ENCODE data around the gene SLC9A3.

Gene SLC9A3

DNA sequence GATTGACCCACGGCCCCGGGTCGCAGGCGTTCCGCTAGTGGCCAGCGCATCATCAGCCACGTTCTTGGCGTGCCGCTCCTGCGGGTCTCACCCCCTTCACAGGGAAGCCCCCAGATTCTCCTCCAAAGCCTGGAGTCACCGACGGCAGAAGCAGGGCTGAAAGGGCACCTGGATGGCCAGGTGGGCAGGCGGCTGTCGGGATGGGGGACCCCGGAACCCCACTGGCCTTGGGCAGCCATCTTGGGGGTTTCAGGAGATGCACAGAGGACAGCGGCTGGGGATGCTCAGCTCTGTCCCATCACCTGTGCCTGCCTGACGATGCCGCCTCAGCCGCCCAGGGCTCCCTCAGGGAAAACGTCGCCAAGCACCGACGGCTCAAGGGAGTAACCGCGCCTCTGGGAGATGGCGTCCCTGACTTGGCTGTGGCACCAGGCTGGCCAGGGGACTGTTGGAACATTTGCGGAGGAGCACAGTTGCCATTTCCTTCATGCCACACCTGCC, 14.1 kb upstream of the SLC9A3 start:
- no peak for DNase-seq

DNA sequence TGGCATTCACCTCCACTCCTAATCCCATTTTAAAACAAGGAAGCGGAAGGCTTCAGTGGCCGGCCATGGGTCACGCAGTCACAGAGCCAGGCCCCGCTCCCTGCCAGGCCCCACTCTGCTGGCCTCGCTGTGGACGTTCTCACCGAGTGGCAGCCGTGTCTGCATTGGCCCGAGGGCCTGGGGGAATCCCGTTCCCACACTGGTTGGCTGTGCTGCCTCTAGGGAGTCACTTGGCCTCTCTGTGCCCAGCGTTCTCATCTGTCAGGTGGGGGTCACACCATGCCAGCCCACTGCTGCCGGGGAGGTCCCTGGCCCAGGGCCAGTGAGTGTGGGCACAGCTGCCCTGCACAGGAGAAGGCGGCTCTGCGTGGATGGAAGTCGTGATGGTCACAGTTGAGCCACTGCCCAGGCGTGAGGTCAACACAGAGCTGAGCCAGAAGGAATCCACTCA, 13.4 kb upstream of the SLC9A3 start:
- DNase-seq = no peak

DNA sequence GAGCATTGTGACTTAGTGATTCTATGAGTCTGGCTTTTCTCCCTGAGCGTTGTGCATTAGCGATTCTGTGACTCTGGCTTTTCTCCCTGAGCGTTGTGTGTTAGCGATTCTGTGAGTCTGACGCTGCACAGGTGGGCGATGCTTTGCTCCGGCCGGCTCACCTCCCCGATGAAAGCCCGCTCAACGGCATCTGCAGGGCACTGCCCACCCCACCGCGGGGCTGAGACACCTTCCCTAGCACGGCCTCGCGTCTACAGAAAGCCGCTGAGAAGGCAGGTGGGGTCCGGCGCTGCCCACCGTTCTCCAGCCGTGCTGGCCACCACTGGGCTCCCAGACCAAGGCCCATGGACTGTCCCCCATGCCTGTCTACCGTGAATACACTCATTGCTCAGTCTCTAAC, 12.8 kb upstream of the SLC9A3 start:
- no peak for DNase-seq

DNA sequence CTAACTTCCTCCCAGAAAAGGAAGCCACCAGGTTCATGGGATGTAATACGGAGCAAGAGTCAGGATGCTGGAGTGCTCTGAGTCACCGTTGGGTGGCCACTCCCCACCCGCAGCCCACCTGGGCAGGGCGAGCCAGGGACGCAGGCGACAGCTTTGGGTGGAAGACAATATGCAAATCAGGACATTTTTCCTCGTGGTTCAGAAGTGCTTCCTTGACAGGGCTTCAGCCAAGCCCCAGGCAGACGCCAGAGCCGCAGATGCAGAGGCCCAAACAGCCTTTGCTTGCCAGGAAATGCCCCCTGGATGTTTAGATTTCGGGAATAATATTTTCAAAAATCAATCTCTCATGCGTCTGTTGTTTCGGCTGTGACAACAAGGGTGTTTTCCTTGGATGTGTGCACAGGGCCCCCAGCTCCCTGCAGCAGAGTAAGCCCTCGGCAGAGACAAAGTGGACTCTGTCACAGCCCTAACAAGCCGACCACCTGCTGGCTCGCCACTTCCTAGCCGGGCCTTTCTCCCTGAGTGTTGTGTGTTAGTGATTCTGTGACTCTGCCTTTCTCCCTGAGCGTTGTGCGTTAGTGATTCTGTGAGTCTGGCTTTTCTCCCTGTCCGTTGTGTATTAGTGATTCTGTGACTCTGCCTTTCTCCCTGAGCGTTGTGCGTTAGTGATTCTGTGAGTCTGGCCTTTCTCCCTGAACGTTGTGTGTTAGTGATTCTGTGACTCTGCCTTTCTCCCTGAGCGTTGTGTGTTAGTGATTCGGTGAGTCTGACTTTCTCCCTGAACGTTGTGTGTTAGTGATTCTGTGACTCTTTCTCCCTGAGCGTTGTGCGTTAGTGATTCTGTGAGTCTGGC, 11.8 kb upstream of the SLC9A3 start:
- no peak for DNase-seq

DNA sequence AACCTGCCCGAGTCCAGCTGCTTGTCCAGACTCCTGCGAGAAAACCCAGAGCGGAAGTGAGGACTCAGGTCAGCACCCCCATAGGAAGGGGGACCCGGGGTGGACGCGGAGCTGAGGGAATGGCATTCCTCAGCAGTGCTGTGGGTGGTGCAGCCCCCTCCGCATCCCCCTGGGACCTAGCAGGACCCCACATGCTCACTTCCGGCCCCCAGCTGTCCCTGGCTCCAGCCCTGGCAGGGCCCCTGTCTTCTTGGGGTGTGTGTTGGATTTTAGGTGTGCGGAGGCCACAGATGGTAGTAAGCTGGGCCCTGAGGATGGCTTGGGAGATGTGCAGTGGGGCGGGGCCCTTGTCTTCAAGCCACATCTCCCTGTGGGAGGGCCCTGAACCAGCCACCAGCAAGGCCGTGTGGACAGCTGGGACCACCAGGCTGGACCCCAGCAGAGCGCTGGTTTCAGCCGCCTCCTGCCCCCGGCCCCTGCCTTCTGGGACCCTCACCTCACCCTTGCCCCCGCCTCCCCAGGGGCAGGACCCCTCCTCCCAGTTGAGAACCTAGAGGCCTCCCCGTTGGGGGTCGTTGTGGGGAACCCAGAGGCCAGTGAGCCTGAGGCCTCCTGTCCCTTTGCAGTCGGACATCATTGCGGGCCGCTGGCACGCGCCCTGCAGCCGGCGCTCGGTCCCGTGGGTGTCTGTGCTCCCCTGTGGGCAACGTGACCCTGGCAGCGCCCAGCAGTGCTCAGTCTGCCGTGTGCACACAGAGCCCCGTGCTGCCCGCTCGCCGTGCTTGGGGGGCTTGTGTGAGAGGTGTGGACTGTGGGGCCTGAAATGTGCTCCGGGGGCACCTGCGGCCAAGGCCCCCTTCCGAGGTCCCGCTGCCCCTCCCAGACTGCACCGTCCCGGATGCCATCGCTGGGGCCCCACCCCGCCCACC, 10.8 kb upstream of the SLC9A3 start:
- no peak for DNase-seq

DNA sequence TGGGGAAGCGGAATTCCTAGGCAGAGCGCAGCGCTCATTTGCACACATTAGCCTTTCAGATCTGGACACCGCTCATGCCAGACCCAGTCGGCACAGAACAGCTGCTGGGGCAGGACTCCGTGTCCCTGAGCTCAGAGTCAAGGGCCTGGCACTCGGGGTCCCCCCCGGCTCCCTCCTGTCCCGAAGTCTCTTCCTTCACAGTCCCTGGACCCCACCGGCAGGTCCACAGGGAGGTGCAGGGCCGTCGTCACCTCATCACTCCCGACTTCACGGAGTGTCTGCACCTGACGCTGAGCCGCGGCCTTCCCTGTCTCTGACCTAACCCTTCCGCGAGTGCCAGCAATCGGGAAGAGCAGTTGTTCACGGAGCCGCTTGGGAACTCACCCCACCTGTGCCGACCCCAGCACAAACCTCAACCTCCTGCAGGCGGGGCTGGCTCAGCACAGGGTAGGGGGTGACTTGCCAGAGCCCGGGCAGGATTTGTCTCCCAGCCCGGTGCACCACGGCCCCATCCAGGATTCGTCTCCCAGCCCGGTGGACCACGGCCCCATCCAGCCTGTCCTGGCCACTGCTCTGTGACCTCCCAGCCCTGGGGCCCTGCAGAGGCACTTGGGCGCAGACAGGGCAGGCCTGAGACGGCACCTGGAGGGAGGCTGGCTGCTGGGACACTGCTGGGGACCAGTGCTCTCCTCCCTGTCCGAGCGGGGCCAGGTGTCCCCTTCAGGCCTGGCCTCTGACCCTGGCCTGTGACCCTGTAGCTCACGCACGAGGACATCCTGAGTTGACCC, 9.9 kb upstream of the SLC9A3 start:
- no peak for DNase-seq

DNA sequence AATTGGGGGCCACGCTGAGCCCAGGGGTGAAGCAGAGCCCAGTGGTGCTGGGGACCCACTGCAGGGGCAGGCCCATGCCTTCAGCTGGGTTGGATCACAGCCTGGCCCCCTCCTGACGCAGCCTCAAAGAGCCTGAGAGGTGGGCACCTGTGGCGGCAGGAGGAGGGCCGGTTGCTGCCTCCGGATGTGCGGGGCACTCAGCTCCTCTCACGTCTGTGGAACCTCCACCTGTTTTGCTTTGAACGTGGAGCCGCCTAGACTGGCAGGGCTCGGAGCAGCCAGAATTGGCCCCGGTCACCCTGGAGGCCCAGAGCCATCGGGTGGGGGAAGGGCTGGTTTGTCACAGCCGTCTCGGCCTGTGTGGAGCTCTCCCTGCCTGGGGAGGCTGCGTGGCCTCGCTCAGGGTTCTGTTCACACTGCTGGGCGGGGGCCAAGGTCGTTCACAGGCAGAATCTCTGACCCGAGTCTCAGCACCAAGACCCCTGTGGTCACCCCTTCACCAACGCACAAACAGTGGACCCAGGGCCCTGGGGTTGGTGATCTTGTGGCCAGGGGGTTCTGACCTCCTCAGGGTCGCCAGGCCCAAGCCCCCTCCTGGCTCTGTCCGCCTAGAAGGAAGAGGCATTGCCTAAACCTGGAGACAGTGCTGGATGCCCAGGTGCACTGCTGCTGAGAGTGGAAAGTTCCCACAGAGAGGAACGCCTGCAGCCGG, 9.2 kb upstream of the SLC9A3 start:
- DNase-seq = no peak

DNA sequence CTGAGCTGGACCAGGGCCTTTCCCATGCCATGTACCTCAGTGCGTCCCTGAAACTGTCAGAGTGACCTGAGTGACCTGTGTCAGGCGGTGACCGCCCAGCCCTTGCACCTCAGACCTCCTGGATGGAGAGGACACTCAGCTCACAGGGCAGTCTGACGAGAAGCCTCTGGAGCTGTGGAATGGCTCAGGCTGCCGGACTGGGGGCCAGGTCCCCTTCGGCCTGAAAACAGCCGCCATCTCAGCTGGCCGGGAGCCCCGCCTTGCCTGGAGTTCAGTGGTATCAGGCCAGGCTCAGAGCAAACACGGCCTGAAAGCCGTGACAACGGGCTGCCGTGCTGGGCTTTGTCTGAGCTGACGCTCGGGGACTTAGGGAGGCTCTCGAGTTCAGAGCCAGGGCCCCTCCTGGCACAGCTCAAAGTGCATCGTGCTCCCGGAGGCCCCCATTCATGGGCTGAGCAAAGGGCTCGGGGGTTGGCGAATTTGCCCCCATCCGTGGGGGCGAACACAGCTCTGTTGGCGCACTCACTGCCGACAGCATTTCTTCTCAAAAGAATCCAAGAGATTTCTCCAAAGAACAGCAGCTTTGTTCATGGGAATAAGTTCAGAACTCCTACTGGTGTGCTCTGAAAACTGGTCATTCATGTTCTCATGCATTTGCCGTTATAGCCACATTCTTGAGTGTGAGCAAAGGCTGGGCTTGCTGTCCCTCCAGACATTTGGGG, 8.4 kb upstream of the SLC9A3 start:
- DNase-seq = no peak

DNA sequence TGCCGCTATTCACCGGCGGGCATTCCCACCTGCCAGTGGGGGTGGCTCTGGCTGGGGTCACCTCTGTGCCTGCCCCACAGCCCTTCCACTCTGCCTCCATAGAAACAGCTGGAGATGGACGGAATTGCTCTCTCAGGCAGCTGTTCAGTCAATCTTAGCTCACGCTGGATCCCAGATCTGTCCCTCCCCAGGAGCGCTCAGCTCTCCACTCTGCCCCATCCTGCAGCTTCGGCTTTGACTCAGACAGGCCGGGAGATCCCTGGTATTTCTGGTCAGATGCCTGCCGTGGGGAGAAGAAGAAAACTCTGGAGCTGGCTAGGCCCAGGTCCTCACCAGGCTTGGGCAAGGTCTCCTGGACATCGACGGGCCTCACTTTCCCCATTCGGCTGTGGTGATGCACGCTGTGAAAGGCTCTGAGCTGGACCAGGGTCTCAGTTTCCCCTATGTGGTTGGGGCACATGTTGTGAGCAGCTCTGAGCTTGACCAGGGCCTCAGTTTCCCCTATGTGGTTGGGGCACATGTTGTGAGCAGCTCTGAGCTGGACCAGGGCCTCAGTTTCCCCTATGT, 7.6 kb upstream of the SLC9A3 start:
- DNase-seq = no peak

DNA sequence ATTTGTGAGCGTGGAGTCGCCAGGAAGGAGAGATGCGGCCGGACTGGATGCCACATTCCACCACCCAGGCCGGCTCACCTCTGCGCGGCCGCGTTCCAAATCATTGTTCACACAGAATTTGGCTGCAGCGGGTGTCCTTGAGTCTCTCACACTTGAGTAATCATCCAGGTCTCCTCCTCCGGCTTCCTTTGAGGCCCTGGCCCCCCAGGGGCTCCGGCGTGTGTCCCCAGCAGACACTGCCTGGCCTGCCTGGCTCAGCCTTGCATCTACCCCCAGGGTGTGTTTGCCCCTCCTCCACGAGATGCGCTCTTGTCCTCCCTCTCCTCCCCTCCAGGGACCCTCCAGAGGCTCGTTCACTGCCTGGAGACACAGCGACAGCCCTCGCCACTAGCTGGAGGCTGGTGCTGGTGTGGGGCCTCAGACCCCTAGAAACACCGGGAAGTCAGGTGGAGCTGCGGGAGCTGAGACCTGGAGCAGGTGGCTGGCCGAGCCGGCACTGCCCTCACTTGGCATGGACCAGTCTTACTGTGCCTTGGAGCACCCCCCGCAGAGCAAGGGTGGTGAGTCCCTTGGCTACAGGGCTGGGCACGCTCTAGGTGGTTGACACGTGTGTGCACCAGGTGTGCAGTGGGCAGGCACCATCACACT, 7.0 kb upstream of the SLC9A3 start:
- no peak for DNase-seq

DNA sequence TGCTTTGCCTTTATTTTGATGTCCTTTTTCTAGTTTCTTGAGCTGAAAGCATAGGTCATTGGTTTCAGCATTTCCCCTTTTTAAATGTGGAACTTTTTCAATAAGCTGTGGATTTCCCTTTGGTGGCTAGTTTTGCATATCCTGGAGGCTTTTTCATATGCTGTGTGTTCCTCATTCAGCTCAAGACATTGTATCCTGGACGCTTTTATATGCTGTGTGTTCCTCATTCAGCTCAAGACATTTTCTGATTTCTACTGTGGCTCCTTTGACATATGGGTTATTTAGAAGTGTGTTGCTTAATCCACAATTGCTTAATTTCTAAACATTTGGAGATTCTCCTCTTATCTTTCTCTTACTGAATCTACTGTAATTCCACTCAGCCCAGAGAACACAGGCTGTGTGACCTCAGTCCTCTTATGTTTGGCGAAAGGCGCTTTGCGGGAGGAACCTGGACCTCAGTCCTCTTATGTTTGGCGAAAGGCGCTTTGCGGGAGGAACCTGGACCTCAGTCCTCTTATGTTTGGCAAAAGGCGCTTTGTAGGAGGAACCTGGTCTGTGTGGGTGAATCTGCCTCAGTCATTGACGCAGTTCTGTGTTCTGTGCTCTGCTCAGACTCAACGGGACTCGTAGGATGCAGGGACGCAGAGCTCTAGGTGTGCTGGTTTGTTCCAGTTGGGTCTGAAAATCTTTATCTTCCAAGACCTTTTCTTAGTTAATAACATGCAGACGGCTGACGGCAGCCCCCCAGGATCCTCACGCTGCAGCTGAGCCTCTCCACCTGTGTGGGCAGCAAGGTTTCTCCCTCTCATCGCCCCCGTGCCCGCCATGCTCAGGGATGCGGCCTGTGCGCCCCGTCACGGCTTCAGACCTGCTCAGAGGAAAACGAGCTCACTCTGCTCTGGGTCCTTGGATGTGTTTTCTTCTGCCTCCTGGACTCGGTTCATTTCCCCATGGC, 6.0 kb upstream of the SLC9A3 start:
- DNase-seq = no peak

DNA sequence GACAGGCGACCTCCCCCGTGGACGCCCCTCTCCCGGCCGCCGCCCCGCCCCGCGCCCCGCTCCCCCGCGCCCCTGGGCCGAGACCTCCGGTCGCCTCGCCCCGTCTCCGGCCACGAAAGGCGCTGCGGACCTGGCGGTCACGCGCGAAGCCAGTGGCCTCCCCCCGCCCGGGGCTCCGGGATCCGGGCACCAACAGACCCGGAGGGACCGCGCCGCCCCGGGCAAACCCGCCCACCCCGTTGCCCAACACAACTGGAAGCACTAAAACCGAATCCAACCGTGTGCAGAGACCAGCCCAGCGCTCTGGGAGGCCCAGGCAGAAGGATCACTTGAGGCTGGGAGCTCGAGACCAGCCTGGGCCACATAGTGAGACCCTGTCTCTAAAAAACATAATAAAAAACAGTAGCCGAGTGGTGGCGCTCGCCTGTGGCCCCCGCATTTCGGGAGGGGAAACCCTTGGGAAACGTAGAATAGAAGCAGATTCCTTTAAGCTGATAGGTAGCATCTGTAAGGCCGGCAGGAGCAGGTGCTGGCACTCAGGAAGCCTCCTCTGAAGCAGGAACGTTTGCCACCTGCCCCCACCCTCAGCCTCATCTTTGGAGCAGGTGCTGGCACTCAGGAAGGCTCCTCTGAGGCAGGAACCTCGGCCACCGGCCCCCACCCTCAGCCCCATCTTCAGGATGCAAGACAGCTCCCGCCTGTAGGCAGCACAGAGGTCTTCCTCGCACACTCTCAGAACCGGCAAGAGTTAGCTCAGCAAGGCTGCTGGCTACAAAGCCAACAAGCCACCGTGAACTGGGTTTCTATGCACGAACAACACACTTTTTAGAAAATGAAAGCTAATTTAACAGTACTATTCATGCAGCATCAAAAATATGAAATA, 4.6 kb upstream of the SLC9A3 start:
- DNase-seq = no peak

DNA sequence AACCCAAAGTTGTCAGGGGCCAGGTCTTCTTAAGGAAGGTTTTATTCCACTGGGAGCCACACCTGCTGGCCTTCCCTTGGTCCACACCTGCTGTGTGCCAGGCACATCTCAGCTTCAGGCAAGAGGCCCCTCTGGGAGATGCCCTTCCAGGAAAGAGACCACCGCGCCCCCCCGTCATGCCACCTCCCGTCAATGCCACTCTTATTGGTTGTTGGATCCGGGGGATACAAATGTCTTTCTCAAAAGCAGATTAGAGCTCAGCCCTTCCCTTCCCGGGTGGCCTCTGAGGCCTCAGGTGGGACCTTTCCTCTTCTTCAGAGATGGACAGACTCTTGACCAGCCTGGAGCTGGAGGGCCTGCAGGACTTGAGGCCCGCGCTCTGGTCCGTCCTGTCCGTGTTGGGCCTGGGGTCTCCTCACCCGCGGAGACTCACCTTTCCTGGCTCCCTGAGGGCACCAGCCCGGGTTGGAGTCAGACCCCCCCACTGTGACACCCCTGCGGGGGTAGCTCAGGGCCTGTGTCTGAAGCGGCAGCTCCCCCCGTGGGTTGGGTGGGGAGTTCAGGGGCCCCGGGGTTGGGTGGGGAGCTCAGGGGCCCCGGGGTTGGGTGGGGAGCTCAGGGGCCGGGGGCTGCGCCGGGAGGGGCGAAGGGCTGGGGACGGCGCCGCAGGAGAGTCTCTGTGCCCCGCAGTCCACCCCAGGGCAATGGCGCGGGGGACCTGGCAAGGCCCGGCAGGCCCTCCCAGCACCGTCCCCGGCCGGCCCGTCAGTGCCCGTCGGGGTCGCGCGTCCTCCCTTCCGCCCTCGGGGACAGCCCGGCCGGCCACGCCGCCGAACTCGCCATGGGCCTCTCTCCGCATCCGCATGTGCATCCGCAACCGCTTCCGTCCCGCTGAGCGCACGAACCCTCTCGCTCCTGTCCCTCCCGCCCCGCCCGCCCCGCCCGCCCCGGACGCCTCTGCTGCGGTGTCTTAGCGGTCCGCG, 3.7 kb upstream of the SLC9A3 start:
- no peak for DNase-seq

DNA sequence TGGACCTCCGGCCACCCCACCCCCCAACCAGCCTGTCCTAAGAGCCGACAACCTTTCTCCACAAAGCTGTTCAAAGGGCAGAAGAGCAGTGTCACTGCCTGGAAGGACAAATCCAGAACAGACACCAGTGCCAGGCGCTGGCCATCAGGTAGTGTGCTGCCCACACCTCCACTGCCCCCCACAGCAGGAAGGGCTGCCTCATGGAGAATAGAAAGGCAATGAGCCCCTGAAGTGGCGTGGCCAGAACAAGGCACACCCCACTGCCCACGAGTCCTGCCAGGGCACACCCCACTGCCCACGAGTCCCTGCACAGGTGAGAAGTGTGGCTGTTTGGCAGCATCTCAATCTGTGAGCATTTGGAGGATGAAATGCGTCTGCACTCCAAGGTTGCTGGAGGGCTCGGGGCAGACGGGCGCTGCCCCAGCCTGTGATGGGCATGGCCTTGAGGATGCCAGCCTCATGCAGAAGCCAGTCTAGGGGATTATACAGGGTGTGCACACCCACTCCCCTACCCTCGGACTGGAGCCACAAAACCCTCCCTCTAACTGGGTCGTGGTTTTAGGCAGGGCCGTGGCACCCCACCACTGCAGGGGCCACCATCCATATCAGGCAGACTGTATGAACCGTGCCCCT, 2.3 kb upstream of the SLC9A3 start:
- DNase-seq = no peak

DNA sequence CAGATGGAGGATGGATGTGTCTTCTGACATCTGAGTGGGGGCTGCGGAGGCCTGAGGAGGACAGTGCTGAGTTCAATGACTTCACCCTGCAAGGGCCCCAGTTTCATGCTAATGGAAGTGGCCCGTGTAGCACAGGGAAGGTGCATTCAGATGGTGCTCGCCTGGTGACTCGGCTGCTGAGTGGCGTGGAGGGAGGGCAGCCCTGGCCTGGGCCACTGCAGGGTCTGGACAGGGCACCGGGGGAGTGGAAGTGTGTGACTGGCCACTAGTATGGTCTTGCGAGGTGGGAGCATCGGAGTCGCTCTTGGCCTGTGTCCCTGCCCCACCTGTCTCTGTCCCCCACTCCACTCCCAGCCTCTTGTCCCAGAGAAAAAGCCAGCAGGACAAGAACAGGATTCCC, 1.7 kb upstream of the SLC9A3 start:
- DNase-seq = no peak

DNA sequence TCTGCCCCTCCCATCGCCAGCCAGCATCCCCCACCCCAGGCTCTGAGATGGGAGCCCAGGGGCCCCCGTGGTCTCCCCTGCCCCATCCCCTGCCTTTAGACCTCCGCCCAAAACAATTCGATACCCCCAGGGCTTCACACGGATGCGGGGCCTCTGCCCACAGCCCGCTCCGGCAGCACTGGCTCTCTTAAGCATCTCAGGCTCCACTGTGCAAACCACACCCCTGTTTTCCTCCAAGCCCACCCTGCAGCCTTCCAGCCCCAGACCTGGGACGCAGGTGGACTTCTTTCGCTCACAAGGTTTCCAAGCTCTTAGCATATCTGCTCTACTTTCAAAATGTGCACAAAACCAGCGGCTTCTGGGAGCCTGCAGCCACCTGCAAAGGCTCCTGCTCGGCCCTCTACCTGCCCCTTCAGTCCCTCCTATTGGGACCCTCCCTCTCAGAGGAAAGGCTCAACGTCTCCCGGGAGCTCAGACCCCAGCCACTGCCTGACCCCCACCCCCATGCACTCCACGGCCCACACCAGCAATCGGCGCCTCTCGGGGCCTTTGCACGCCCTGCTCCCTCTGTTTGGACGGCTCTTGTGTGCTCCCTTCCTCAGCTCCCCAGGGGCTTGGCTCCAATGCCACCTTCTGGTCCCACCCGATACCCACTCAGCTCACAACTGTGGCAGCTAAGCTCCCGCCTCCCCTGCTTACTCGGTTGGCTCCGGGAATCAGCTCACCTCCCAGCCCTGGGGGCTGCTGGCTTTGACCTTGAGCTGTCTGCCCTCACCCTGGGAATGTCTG, 918 bp upstream of the SLC9A3 start:
- DNase-seq = no peak

Data from EL (cell line).